Tibial nerve (tissue), 4 donors: Measurements from ENCODE around the gene CDR2L.

ENCODE experiments used
- CTCF ChIP-seq, 5 experiments: fragments of 200-600 bp in 3 of 5; fragments of 450-650 bp in 2 of 5; sonication (generic) in 3 of 5; IDR thresholded peaks; one replicate each; pipeline ENCODE4 v1.5.1; 2016 to 2019; ENCODE audit warnings: antibody characterized with exemption in 5 of 5, mild to moderate bottlenecking in 3 of 5, moderate library complexity in 2 of 5
- EP300 ChIP-seq, 2 donors: sonication (generic); formaldehyde crosslinking; IDR thresholded peaks; one replicate each; pipeline ENCODE4 v1.6.1; 2017; ENCODE audit warnings: antibody characterized with exemption in 2 of 2, mild to moderate bottlenecking in 1 of 2
- POLR2A ChIP-seq, 2 donors: fragments of 450-650 bp; IDR thresholded peaks; one replicate each; pipeline ENCODE4 v1.6.1; 2017; ENCODE audit warnings: antibody characterized with exemption in 2 of 2, mild to moderate bottlenecking in 2 of 2, moderate library complexity in 2 of 2

GRCh38 chr17:74968361-74968780 lies 19.1 kb upstream of the CDR2L start:
- TF ChIP-seq CTCF (IDR thresholded peaks at IDR 0.05) (no peak), POLR2A (IDR thresholded peaks at IDR 0.05) (no peak), EP300 (IDR thresholded peaks at IDR 0.05) (no peak)
